Measurements from ENCODE around the gene FRYL.

The FRYL gene

GRCh38 chr4:48504026-48504330, 276.1 kb downstream of the FRYL start:
- H3K9me2 ChIP-seq (replicated peaks; ENCODE audit: low read depth, low read length): no peaks in the 10 kb centered on the region
- H3K9ac ChIP-seq (ENCODE audit: low read depth, low read length, poor library complexity, severe bottlenecking): no peak overlapping the region
- no peak overlapping the region for H2AFZ ChIP-seq (ENCODE audit: low read length)
- no peaks in the 10 kb centered on the region for H4K20me1 ChIP-seq (ENCODE audit: insufficient read depth, low read length, poor library complexity, severe bottlenecking)
- H3K4me2 ChIP-seq (ENCODE audit: low read depth, low read length, poor library complexity, severe bottlenecking): no peak overlapping the region
- H3K4me1 ChIP-seq (ENCODE audit: insufficient read depth, low read length, poor library complexity, severe bottlenecking): no peaks in the 10 kb centered on the region
- H3K36me3 ChIP-seq (ENCODE audit: insufficient read depth, low read length): peaks cover 49% of the 10 kb centered on the region
- TF ChIP-seq CTCF (conservative IDR thresholded peaks at IDR 0.05; ENCODE audit: low read length) (no peak), EZH2phosphoT487 (IDR thresholded peaks at IDR 0.05; ENCODE audit: borderline replicate concordance) (no peak)
- H3K79me2 ChIP-seq (ENCODE audit: insufficient read depth, low read length): no peaks in the 10 kb centered on the region
- no peaks in the 10 kb centered on the region for H3F3A ChIP-seq (ENCODE audit: low read depth)
- no peaks in the 10 kb centered on the region for H3K27me3 ChIP-seq (ENCODE audit: insufficient read depth, low read length, poor library complexity, severe bottlenecking)
- no peaks in the 10 kb centered on the region for H3K9me3 ChIP-seq (ENCODE audit: insufficient read depth, low read depth, low read length)
- no peak overlapping the region for H3K4me3 ChIP-seq (ENCODE audit: low read length, poor library complexity, severe bottlenecking)

- Histone ChIP-seq H3K9me3 (ENCODE audit: insufficient read depth, low read depth, low read length) (no peaks in the 10 kb centered on the region), H3K4me2 (ENCODE audit: low read depth, low read length, poor library complexity, severe bottlenecking) (no peak overlapping the region), H3F3A (ENCODE audit: low read depth) (no peaks in the 10 kb centered on the region), H3K4me1 (ENCODE audit: insufficient read depth, low read length, poor library complexity, severe bottlenecking) (no peaks in the 10 kb centered on the region), H3K4me3 (ENCODE audit: low read length, poor library complexity, severe bottlenecking) (no peak overlapping the region), H3K9ac (ENCODE audit: low read depth, low read length, poor library complexity, severe bottlenecking) (no peak overlapping the region), H3K36me3 (ENCODE audit: insufficient read depth, low read length) (peaks cover 47% of the 10 kb centered on the region), H3K9me2 (replicated peaks; ENCODE audit: low read depth, low read length) (no peaks in the 10 kb centered on the region), H3K27me3 (ENCODE audit: insufficient read depth, low read length, poor library complexity, severe bottlenecking) (no peaks in the 10 kb centered on the region), H2AFZ (ENCODE audit: low read length) (no peak overlapping the region), H3K79me2 (ENCODE audit: insufficient read depth, low read length) (no peaks in the 10 kb centered on the region), H4K20me1 (ENCODE audit: insufficient read depth, low read length, poor library complexity, severe bottlenecking) (no peaks in the 10 kb centered on the region)
- no peak for TF ChIP-seq CTCF (conservative IDR thresholded peaks at IDR 0.05; ENCODE audit: low read length)
- TF ChIP-seq EZH2phosphoT487 (IDR thresholded peaks at IDR 0.05; ENCODE audit: borderline replicate concordance): no peak
Observed at GRCh38 chr4:48503233-48504025, 276.6 kb downstream of the FRYL start.

GRCh38 chr4:48499551-48500066, 280.5 kb downstream of the FRYL start:
- Histone ChIP-seq H3K36me3 (ENCODE audit: insufficient read depth, low read length) (peaks cover 25% of the 10 kb centered on the region), H3K27me3 (ENCODE audit: insufficient read depth, low read length, poor library complexity, severe bottlenecking) (no peaks in the 10 kb centered on the region), H4K20me1 (ENCODE audit: insufficient read depth, low read length, poor library complexity, severe bottlenecking) (no peaks in the 10 kb centered on the region), H3K79me2 (ENCODE audit: insufficient read depth, low read length) (no peaks in the 10 kb centered on the region), H3K9me2 (replicated peaks; ENCODE audit: low read depth, low read length) (no peaks in the 10 kb centered on the region), H3F3A (ENCODE audit: low read depth) (no peaks in the 10 kb centered on the region), H3K4me3 (ENCODE audit: low read length, poor library complexity, severe bottlenecking) (no peak overlapping the region), H3K9ac (ENCODE audit: low read depth, low read length, poor library complexity, severe bottlenecking) (no peak overlapping the region), H3K4me1 (ENCODE audit: insufficient read depth, low read length, poor library complexity, severe bottlenecking) (no peaks in the 10 kb centered on the region), H2AFZ (ENCODE audit: low read length) (no peak overlapping the region), H3K9me3 (ENCODE audit: insufficient read depth, low read depth, low read length) (no peaks in the 10 kb centered on the region), H3K4me2 (ENCODE audit: low read depth, low read length, poor library complexity, severe bottlenecking) (no peak overlapping the region)
- TF ChIP-seq CTCF (conservative IDR thresholded peaks at IDR 0.05; ENCODE audit: low read length): no peak
- no peak for TF ChIP-seq EZH2phosphoT487 (IDR thresholded peaks at IDR 0.05; ENCODE audit: borderline replicate concordance)

All from Loucy (cell line).